NCI-H2171 treated with DMSO at 0.1 percent for 48 hours (cell line): ENCODE measurements around the gene SYVN1.

Experiments used
- DNase-seq: peaks from one replicate; lab custom pipeline; 2025; lab: John Stamatoyannopoulos, UW

The SYVN1 gene

DNA sequence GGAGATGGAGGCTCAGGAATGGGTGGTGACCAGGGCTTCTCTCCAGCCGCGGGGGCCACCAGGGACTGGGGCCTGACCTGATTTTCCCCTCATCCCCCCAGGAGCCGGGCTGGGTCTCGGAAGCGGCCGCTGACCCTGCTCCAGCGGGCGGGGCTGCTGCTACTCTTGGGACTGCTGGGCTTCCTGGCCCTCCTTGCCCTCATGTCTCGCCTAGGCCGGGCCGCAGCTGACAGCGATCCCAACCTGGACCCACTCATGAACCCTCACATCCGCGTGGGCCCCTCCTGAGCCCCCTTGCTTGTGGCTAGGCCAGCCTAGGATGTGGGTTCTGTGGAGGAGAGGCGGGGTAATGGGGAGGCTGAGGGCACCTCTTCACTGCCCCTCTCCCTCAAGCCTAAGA is 46.5 kb downstream of the SYVN1 start:
- DNase-seq = no peak

DNA sequence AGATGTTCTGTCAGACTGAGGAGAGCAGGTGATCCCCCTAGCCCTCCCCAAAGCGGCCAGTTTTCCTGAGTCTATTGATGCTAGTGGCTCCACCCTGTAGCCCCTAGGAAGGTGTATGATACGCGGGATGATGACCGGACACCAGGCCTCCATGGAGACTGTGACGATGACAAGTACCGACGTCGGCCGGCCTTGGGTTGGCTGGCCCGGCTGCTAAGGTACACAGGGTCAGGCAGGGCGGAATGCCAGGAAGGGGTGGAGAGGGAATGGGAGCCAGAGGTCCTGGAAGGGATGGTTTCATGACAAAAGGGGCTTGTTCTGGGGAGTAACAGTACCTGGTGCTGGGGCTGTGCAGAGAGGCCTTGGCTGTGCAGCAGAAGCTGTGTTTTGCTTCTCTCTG is 47.1 kb downstream of the SYVN1 start:
- DNase-seq = no peak

- no peak for DNase-seq
Measured at GRCh38 chr11:65086809-65087208, 47.5 kb downstream of the SYVN1 start.

DNA sequence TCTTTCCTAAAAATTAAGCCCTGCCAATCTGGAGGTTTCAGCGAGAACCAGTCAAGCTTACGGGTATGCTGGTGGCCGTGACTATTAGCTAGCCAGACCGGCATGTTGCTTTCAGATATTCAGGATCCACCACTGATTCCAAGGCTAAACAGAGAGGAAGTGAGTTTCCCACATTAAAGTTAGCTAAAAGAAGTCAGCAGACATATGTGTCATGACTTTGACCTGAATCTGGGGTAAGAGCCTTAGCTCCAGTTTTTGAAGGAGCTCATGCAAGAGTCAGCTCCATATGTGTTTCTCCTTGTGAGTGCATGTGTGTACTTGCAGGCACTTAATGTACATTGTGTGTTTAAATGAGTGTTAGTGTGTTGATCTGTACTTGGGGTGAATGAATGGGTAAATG is 48.9 kb downstream of the SYVN1 start:
- DNase-seq = no peak

GRCh38 chr11:65084598-65085375 is 49.5 kb downstream of the SYVN1 start:
- no peak for DNase-seq

DNA sequence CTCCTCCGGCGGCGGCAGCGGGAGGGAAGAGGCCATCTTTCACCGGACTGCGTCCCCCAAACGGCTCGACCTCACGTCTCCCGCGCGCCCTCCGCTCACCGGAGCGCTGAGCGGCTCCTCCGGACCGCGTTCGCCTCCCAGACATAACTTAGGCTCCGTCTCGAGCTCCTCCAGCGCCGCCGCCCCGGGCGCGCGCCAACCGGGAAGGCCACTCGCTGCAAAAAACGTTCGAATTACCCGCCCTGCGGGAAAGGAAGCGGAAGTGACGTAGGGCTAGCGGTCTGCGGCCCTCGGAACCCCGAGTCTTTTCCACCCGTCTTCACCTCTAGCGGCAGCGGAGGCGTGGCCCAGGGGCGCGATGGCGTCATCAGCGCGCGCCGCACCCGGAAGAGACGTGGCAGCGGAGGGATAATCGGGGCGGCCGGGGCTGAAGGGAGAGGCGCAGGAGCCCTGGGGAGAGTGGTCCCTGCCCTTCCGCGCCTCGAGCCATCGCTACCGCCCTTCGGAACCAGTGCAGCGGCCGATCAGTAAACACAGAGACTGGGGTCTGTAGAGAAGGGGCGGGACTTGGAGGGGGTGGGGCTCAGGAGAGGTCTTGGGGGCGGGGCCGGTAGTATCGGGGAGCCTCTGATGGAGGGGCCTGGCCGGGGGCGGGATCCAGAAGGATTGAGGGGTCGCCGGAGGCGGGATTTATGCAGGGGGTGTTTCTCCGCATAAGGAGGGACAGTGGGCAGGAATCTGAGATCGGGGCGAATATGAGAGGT is 50.3 kb downstream of the SYVN1 start, which contains the start of the genes CDCA5 and ZFPL1:
TSS of gene CDCA5 (minus strand) at position 207 of the 764 bp plus-strand sequence. CDS start at position 145, 62 bp downstream.
TSS of gene ZFPL1 (plus strand) at position 389 of the 764 bp plus-strand sequence. CDS start 477 bp downstream, outside the sequence.
- DNase-seq = peak; percentile 97

GRCh38 chr11:65083134-65083833 is 51.0 kb downstream of the SYVN1 start:
- DNase-seq = no peak

GRCh38 chr11:65078786-65079342 is 55.5 kb downstream of the SYVN1 start:
- DNase-seq = no peak

DNA sequence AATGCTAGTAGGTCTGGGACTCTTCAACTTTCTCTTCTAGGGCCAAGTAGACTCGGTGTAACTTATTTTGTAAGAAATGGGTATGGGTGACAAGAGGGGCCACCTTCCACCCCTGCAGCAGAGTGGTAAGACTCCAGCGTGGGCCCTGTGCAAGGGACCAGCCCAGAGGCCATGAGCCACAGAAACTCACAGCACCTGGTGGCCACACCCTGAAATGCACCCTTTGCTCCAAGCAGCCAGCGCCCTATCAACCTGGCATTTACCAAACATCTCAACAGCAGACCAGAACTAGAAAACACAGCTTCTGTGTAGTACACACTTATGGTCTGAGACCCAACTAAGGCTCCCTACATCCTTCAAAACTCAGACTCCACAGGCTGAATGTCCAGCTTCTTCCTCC is 56.2 kb downstream of the SYVN1 start:
- DNase-seq = peak; percentile 44

- DNase-seq = peak; percentile 75
Measured at GRCh38 chr11:65077451-65077850, 56.9 kb downstream of the SYVN1 start.
